GM19467 (cell line): ENCODE results near the gene PPP1R26.
"Not testable (repeated sequence)": the region's sequence is repeated elsewhere in the genome, so short reads cannot be mapped to it uniquely, and the experiment has no call there.

Experiments
- ATAC-seq: cut with Tn5 transposase; IDR thresholded peaks from one replicate; pipeline ENCODE4 v1.9.1; 2021; ENCODE audit warnings: mild to moderate bottlenecking, moderate library complexity; ENCODE audit not compliant: unreplicated experiment

The PPP1R26 gene

DNA sequence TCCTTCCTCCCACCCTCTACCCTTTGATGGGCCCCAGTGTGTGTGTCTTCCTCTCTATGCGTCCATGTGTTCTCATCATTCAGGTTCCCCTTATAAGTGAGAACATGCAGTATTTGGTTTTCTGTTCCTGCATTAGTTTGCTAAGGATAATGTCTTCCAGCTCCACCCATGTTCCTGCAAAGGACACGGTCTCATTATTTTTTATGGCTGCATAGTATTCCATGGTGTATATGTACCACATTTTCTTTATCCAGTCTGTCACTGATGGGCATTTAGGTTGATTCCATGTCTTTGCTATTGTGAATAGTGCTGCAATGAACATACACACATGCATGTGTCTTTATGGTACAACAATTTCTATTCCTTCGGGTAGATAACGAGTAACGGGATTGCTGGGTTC, 21.1 kb upstream of the PPP1R26 start:
- not testable (repeated sequence) for ATAC-seq

DNA sequence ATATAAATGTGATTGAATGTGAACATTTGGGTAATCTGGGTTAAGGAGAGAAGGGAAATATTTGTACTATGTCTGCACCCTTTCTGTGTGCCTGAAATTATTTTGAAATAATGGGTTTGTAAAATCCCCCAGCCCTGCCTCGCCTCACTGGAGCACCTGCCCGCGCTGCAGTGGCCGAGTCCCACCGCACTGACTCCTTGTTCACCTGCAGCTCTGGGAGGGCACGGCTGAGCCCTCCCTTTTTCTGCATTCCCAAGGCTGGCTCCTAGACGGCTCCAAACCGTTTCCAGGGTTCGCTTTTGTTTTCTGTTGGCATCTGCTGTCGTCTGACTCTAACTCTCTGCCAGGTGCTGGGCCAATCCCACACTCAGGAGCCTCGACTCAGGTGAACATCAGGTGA, 17.6 kb upstream of the PPP1R26 start:
- no peak for ATAC-seq

DNA sequence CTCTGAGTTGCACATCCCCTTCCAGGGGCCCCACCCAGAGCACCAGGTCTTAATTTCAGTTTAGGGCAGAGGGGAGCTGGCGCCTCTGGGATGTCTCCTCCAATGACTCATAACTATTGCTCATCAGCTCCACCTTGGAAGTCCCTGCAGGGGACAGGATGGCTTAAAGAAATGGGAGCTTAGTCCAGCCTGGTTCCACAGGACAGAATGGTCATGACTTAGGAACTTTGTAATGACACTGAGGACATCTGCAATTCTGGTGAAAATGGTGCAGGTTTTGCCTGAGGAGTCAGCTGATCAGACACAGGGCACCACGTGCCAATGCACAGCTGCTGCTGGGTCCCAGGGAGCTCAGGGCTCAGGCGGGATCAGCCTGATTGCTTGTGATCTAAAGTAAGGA, 16.4 kb upstream of the PPP1R26 start:
- no peak for ATAC-seq

DNA sequence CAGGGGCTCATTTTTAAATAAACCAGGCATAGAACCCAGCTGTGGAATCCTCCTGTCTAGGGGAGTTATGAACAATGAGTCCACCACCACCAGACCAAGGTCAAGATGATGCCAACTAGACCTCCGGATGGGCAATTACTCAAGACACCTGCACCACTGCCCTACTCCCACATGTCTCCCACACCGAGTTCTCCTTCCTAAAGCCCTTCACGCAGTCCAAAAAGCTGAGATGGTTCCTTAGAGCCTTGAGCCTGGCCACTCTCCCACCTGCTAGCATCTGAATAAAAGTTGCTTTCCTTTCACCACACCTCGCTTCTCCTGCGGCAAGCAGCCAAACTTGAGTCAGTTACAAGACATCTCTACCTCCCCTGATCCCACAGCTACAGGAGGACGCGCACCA, 15.4 kb upstream of the PPP1R26 start:
- no peak for ATAC-seq

DNA sequence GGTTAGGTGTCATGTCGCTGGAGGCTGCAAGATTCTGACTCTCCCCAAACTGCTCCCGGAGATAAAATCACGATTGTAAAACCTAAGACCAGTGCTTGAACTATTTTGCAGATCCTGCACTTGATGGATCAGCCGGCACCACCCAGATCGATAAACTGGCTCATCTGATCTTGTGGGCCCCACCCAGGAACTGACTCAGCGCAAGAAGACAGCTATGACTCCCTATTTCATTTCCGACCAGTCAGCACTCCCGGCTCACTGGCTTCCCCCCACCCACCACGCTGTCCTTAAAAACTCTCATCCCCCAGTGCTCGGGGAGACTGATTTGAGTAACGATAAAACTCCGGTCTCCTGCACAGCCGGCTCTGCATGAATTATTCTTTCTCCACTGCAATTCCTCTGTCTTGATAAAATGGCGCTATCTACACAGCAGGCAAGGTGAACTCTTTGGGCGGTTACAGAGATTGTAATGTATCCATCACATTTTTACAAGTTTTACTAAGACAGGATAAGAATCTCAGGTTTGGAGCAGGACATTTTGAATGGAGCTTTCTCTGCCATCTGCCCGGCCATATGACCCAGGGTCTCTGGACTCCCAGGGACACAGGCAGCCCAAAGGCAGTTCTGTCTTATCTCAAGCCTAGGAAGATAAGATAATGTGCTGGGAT, 10.6 kb upstream of the PPP1R26 start:
- ATAC-seq: no peak

DNA sequence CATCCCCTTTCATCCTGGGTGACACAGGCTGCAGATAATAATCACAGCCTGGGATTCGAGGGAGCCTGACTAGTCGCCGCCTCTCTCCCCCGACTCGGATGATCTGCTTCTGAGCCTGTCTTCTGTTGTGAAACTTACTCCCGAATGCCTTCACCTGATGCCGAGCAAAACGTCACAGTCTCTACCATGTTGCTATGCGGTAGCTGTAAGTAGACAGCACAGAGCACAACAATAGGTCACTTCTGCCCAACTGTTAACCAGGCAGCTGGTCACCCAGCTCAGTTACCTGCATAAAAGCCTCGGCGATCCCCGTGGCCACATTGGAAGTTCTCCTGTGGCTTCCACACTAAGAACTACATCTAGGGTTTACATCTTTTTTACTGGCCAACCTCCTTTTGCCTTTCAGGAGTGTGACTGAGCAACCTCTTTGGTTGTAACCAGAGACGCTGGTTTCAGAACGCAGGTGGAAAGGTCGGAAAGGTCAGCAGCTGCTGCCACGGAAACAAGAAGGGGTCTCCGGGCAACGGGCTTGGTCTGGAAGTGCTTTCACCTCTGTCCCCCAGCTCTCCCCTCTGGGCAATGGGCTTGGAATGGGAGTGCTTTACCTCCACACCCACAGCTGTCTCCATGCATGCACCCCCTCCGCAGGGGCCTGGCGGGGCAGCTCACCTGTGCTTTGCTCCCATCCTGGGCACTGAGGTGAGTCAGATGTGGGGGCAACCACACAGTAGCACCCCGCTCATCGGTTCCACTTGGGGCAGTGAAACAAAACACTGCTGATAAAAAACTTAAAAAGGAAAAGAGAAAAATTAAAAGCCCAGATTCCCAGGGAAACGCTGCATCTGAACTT, 7.6 kb upstream of the PPP1R26 start:
- no peak for ATAC-seq

DNA sequence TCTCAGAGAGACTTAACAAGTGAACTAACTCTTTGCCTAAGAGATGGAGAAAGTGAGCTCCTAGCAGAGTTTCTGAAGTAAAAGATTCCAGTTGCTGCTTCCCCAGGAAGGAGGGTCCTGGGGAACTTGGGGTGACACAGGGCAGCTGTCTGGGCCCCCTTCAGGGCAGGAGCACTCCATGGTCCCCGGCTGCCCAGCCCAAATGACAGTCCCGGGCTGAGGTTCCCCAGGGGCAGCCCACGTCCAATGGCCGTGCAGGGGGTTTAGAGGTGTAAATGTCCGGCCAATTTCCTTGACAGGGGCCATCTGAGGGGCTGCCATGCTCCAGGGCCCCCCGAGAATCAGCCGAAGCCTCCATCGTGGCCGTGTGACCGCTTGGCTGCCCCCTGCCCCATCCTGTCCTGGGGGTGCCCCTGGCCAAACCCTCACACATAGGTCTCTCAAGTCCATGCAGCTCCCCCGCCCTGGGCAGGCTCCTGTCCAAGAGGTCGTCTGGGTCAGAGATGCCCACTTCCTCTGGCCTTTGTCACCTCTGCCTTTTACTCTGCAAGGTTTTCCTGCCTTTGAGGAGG, 5.5 kb upstream of the PPP1R26 start:
- no peak for ATAC-seq

DNA sequence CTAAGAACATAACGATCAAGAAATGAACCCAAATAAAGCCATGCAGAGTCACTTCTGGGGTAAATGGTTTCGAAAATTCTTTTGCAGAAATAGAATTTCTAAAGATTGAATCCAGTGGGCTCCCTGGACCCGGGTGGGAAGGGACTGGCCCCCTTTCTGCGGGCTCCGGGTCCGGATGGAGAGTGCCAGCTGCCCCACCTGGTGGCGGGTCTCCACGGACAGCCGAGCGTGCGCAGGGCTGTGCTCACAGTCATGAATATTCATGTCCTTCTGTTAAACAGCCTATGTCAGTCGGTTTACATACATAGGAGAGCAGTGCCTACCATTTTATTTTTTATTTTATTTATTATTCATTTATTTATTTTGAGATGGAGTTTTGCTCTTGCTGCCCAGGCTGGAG, 4.7 kb upstream of the PPP1R26 start:
- no peak for ATAC-seq

DNA sequence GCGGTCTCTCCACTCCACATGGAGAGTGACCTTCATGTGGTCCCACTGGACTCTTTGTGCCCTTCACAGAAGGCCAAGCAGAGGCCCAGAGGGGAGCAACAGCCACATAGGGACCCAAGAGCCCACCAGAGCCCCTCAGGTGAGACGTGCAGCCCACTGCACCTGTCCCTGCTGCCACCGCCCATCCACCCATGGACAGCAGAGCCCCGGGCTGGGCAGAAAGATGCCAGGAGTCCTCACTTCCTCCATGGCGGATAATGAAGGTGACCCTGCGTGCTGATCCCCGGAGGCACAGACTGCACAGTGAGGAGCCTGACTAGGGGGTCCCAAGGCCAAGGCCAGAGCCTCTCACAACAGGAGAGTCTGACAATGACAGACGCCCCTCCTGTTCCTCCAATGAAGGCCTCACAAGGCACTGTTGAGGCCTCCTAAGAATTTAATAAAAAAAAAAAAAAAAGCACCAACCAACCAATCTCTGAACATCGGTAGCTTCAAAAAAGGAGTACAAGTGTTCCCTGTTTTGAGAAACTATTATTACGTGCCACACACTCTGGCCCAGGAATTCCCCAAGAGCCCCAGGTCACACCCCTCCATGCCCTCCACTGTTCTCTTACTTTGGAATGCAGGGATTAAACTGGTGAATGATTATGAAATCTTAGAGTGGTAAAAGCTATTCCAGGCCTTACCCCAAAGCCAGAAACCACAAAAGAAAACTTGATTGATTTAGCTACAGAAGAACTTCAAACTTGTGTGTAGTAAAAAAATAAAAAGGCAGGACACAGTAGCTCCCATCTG, 2.8 kb upstream of the PPP1R26 start:
- no peak for ATAC-seq

DNA sequence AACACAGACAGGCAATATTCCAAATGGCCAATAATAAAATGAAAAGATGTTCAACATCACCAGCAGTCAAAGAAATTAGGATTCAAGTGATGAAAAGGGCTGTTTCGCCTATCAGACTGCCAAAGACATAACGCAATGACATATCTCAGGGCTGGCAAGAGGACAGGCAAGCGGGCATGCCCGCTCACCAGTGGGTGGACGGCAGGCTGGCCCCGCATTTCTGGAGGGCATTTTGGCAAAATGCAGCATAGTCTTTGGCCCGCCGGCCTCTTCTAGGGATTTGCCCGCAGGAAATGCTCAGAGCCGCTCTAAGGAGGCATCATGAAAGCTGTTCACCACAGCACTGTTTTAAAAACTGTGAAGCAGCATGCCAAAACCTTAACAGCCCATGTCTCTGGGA, 1.4 kb upstream of the PPP1R26 start:
- no peak for ATAC-seq

DNA sequence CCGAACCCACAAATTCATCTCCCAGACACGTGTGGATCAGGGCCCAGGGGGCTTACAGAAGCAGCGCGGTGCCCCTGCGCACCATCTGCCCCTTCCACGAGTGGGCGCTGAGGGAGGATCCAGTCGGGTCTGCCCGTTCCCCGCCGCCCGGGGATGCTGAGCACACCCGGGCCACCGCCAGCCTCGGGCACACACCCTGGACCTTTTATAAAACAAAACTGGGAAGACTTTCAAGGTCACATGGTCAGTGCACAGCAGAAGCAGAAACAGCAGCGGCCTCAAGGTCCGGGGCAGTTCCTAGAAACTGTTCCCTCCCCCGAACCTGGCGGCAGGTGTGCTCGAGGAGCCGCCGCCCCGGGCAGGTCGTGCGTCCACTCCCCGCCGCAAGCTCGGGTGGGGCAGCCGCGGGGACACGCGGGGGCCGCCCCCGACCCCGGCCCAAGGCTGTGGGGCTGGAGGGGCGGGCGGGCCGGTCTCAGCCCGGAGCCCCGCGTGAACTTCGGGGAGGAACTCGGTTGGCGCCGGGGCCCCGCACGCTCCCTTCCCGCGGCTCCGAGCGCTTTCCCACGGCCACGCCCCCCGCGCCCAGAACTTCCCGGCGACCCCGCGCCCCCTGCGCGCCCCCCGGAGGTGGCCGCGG, 633 bp upstream of the PPP1R26 start:
- ATAC-seq: no peak

DNA sequence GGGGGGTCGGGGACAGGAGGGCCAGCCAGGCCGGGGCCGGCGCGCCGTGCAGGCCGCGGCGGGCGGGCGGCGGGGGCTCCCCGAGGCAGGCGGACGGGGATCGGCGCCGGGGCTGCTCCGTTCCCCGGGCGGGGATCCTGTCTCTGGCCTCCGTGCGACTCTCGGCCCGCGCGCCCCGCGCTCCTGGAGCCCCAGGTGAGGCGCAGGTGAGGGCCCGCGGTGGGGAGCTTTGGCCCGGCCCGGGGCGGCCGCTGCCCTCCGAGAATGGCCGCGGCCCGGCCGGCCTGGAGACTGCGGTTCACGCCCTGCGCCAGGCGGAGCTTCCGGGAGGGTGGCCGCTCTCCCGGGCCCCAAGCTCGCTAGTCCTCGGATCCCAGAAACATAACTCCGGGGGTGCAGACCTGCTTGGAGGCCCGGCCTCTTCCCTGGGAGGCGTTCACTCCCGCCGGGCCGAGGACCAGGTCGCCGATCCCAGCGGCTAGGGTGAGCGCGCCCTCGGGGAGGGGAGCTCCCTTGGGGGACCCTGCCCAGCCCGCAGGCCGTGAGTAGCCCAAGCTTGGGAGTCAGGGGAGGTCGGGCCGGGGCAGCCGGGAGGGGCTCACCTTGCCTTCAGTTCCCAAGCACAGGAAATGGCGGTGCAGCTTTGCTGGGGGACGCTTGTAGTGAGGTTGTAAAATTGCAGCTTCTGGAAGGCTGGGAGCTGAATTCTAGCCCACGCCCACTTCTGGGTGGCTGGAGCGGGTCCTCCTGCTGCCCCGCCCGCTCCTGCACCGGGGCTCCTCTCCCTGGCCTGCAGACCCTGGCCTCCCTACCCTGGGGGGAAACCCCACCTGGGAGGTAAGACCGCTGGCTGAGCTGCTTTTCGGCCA, 723 bp downstream of the PPP1R26 start:
- no peak for ATAC-seq

DNA sequence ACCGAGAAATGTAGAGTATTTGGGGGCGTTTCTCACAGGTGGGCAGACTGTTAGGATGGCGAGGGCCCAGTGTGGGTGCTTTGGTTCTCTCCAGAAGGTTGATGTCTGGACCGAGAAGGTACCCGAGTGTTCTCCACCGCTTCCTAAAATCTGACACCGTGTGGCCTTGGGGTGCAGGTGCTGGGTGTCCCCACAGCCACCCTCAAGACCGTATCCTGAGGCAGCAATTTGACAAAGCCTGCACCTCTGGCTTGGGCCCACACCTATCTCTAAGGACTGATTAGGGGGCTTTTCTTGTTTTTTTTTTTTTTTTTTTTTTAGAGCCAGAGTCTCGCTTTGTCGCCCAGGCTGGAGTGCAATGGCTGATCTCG, 1.3 kb downstream of the PPP1R26 start:
- no peak for ATAC-seq

DNA sequence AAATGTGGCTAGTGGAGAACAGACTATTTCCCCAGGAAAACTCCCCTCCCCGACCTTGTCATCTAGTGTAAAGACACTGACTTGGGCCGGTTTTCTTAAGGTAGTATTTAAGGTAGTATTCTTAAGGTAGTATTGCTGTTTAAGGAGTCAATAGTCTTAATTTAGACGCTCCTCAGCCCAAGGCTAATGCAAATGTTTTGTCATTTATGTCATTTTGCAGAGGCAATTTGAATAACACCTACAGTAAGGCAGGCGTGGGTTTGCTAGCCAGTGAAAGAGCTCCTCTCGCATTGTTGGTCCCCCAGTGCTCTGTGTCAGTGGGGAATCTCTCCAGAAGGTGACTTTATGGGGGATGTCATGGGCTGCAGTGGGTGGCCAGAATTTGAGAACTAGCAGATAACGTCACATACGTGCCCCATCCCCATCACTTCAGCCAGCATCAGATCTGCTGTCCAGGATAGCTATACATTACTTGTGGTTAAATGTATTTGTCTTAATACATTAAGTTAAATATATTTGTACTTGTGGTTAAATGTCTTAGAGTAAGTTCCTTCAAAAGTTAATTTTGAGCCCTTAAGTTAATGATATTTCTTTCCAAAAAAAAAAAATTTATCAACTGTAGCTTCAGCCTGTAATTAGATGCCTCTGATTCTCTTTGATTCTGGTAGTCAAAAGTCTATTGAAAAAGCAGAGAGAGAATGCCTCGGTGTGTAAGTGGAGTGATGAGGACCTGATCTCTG, 2.6 kb downstream of the PPP1R26 start:
- ATAC-seq: no peak

DNA sequence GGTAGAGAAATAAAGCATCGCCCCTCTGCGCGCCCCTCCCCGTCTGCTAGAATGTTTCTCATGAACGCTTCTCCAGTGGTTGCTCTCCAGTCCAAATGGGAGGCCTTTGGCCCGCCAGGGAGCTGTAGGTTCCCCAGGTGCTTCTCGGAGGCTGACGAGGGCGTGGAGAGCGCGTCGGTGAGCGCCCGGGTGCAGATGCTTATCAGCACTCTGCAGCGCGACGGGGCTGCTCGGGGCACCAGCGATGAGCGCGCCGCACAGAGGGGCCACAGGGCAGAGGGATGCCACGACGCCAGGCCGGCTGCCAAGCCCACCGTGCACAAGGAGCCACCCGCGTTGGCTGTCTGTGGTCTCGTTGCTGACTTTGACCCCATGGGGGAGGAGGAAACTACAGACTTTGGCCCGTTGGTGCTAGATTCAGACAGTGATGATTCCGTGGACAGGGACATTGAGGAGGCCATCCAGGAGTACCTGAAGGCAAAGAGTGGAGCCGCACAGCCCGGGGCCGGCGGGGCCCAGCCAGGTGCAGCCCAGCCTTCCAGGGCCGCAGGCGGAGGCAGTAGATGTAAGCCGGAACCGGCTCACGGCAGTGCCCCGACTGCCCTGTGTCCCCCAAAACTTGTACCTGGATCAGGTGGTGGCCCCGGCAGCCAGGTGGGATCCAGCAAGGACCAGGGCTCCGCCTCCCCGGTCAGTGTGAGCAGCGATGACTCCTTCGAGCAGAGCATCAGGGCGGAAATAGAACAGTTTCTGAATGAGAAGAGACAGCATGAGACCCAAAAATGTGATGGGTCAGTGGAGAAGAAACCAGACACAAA, 5.1 kb downstream of the PPP1R26 start:
- ATAC-seq: no peak

DNA sequence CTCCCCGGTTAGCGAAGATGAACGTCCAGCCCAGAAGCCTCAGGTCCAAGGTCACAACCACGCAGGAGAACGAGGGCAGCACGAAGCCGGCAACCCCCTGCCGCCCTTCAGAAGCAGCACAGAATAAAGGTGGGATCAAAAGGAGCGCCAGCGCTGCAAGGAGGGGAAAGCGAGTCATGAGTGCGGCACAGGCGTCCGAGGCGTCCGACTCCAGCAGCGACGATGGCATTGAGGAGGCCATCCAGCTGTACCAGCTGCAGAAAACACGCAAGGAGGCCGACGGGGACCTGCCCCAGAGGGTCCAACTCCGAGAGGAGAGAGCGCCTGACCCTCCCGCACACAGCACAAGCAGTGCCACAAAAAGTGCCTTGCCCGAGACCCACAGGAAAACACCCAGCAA, 5.8 kb downstream of the PPP1R26 start:
- ATAC-seq: no peak

DNA sequence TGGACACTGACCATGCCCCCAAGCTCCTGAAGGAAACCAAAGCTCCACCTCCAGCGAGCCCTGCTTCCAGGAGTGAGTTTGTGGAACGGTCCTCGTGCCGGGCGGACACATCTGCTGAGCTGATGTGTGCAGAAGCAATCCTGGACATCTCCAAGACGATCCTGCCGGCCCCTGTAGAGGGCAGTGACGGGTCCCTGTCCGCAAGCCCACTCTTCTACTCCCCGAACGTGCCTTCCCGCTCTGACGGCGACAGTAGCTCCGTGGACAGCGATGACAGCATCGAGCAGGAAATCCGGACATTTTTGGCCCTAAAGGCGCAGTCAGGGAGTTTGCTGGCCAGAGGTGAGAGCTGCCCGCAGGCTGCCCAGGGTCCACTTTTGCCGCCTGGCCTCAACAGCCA, 6.2 kb downstream of the PPP1R26 start:
- ATAC-seq: no peak

DNA sequence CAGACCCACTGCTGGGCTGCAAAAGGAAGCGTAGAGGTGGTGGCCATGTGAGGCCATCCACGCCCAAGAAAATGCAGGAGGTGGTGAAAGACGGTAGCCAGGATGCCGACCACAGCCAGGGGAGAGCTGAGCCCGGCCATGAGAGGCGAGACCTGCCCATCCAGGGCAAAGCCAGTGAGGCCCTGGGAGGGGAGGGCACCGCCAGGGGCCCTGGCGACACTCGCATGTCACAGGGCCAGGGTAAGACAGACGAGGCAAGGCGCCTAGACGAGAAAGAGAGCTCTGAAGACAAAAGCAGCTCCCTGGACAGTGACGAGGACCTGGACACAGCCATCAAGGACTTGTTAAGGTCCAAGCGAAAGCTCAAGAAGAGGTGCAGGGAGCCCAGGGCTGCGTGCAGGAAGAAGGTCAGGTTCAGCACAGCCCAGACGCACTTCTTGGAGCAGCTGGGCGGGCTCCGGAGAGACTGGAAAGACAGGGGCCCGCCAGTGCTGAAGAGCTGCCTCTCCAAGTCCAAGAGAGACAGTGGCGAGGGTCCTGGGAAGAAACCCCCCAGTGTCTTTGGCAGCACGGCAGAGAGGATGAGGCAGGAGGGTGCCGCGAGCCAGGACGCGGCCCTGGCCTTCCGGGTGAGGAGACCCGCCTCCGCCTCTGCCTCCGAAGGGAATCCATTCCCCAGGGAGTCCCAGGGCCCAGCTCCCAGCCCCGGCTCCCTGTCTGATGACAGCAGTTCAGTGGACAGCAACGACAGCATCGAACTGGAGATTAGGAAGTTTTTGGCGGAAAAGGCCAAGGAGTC, 6.9 kb downstream of the PPP1R26 start:
- ATAC-seq: no peak
